GM12878 (cell line): ENCODE data around the gene RSRP1.
"Not testable (repeated sequence)": the region's sequence is repeated elsewhere in the genome, so short reads cannot be mapped to it uniquely, and the experiment has no call there.

ENCODE experiments used
- CHD1 ChIP-seq: IDR thresholded peaks from 2 replicates; pipeline ENCODE4 v1.6.1; 2012; ENCODE audit warnings: low read depth, low read length, improper control_type of control experiment
- CTCF ChIP-seq, 3 experiments: IDR thresholded peaks in 2 of 3; conservative IDR thresholded peaks in 1 of 3; 2 replicates each; pipeline ENCODE4 v1.5.1; 2011; ENCODE audit warnings: low read depth in 3 of 3, low read length in 3 of 3, mild to moderate bottlenecking in 3 of 3, control low read depth in 2 of 3, moderate library complexity in 2 of 3, inconsistent platforms in 1 of 3, mixed read lengths in 1 of 3; ENCODE audit not compliant: control insufficient read depth in 2 of 3, insufficient read depth in 1 of 3; ENCODE audit errors: extremely low read depth in 1 of 3
- EZH2 ChIP-seq: IDR thresholded peaks from 2 replicates; pipeline ENCODE4 v1.6.1; 2012; ENCODE audit warnings: low read depth, mild to moderate bottlenecking, control low read depth, inconsistent platforms, low read length, borderline replicate concordance; ENCODE audit not compliant: control insufficient read depth
- GATAD2B ChIP-seq: fragments of 450-650 bp; conservative IDR thresholded peaks from 2 replicates; pipeline ENCODE4 v1.6.1; 2017; ENCODE audit warnings: low read depth, mild to moderate bottlenecking, moderate library complexity
- KAT2A ChIP-seq: conservative IDR thresholded peaks from 2 replicates; pipeline ENCODE4 v1.6.1; 2011; ENCODE audit warnings: low read depth, low read length; ENCODE audit not compliant: control insufficient read depth
- NKRF ChIP-seq: fragments of 450-650 bp; conservative IDR thresholded peaks from 2 replicates; pipeline ENCODE4 v1.6.1; 2017; ENCODE audit warnings: mild to moderate bottlenecking, moderate library complexity
- REST ChIP-seq: IDR thresholded peaks from 2 replicates; pipeline ENCODE4 v1.6.1; 2012; ENCODE audit warnings: mild to moderate bottlenecking, low read depth, low read length
- ZBTB40 ChIP-seq: fragments of 450-650 bp; IDR thresholded peaks from 2 replicates; pipeline ENCODE4 v1.6.1; 2016; ENCODE audit warnings: mild to moderate bottlenecking, moderate library complexity, borderline replicate concordance
- ZNF274 ChIP-seq: IDR thresholded peaks from one replicate; pipeline ENCODE4 v1.8.0; 2011; ENCODE audit not compliant: insufficient read length, insufficient read depth

GRCh38 chr1:25288573-25289101 lies 41.4 kb upstream of the RSRP1 start:
- TF ChIP-seq EZH2; KAT2A; ZBTB40; GATAD2B; CTCF (IDR thresholded peaks at IDR 0.05 in 2 of 3, conservative IDR thresholded peaks at IDR 0.05 in 1 of 3; ENCODE audit: control insufficient read depth in 2 of 3, extremely low read depth in 1 of 3, insufficient read depth in 1 of 3, low read depth in 3 of 3, low read length in 3 of 3); REST; ZNF274; NKRF; CHD1: not testable (repeated sequence)
